Right renal pelvis (tissue), 4 donors: ENCODE data around the gene RGMA. TPM values are rescaled to one million over a fixed set of nuclear protein-coding genes. Genes with fewer than 3 reads are reported as not detected.

Experiments used
- DNase-seq, 4 donors: peaks; one replicate each; pipeline ENCODE4 v3.0.0-alpha.2; 2013; ENCODE audit warnings: low read depth in 4 of 4, low spot score in 3 of 4, missing footprints in 1 of 4
- polyA plus RNA-seq, 4 donors: library from polyadenylated mRNA; unstranded; fragments of 120-200 nt; gene quantifications; one replicate each; pipeline ENCODE4 v1.2.1, GENCODE V29; 2013; ENCODE audit not compliant: insufficient read length in 4 of 4

RGMA gene
- polyA plus RNA-seq, 4 donors: 8.9 to 10.1 (median 9.7) TPM

- DNase-seq: no peak
Observed at GRCh38 chr15:93102211-93102610, 13.2 kb upstream of the RGMA start.

GRCh38 chr15:93093765-93094164, 4.8 kb upstream of the RGMA start:
- no peak for DNase-seq

- no peak for DNase-seq
Observed at GRCh38 chr15:93091465-93091864, 2.5 kb upstream of the RGMA start.

- DNase-seq: peak in 1 of 4 donors; percentile 15
Observed at GRCh38 chr15:93089727-93090305, 805 bp upstream of the RGMA start.

- no peak for DNase-seq
Observed at GRCh38 chr15:93088200-93088980, 621 bp downstream of the RGMA start.

- DNase-seq: peak in 3 of 4 donors; percentile 68 to 83 (median 74)
Observed at GRCh38 chr15:93087825-93088199, 1.2 kb downstream of the RGMA start.

- DNase-seq: no peak
Observed at GRCh38 chr15:93086791-93087190, 2.2 kb downstream of the RGMA start.

GRCh38 chr15:93085692-93086091, 3.3 kb downstream of the RGMA start:
- no peak for DNase-seq

GRCh38 chr15:93082861-93083260, 6.2 kb downstream of the RGMA start:
- no peak for DNase-seq

GRCh38 chr15:93081399-93081798, 7.6 kb downstream of the RGMA start:
- no peak for DNase-seq

GRCh38 chr15:93080451-93080850, 8.6 kb downstream of the RGMA start:
- no peak for DNase-seq

- no peak for DNase-seq
Observed at GRCh38 chr15:93076875-93077274, 12.1 kb downstream of the RGMA start.

- no peak for DNase-seq
Observed at GRCh38 chr15:93076217-93076616, 12.8 kb downstream of the RGMA start.

GRCh38 chr15:93074599-93074998, 14.4 kb downstream of the RGMA start:
- no peak for DNase-seq

GRCh38 chr15:93073465-93073952, 15.5 kb downstream of the RGMA start:
- DNase-seq: no peak

- DNase-seq: peak; percentile 73 to 79 (median 76)
Observed at GRCh38 chr15:93072411-93073394, 16.3 kb downstream of the RGMA start.

- DNase-seq: peak in 3 of 4 donors; percentile 39 to 69 (median 66)
Observed at GRCh38 chr15:93072011-93072410, 17.0 kb downstream of the RGMA start.

- no peak for DNase-seq
Observed at GRCh38 chr15:93071469-93071936, 17.5 kb downstream of the RGMA start.

GRCh38 chr15:93070551-93071296, 18.3 kb downstream of the RGMA start:
- DNase-seq: no peak

- DNase-seq: no peak
Observed at GRCh38 chr15:93070132-93070531, 18.9 kb downstream of the RGMA start.
